Liver (tissue), 3 donors: ENCODE measurements around the gene SNRNP70.

Experiments used
- FOXA1 ChIP-seq: IDR thresholded peaks from 2 replicates; pipeline ENCODE4 v1.6.1; 2016; ENCODE audit warnings: antibody characterized with exemption
- HNF4G ChIP-seq: IDR thresholded peaks from 2 replicates; pipeline ENCODE4 v1.6.1; 2016; ENCODE audit warnings: antibody characterized with exemption
- JUND ChIP-seq, 2 donors: IDR thresholded peaks; 2 replicates each; pipeline ENCODE4 v1.6.1; 2016; ENCODE audit warnings: antibody characterized with exemption in 2 of 2
- MAX ChIP-seq: IDR thresholded peaks from 2 replicates; pipeline ENCODE4 v1.6.1; 2016; ENCODE audit warnings: antibody characterized with exemption
- RAD21 ChIP-seq, 2 donors: IDR thresholded peaks; 2 replicates each; pipeline ENCODE4 v1.6.1; 2016; ENCODE audit warnings: antibody characterized with exemption in 2 of 2, mild to moderate bottlenecking in 2 of 2
- REST ChIP-seq: IDR thresholded peaks from 2 replicates; pipeline ENCODE4 v1.6.1; 2016; ENCODE audit warnings: antibody characterized with exemption, mild to moderate bottlenecking
- RXRA ChIP-seq, 2 donors: IDR thresholded peaks; 2 replicates each; pipeline ENCODE4 v1.6.1; 2017 to 2018; ENCODE audit warnings: antibody characterized with exemption in 2 of 2, mild to moderate bottlenecking in 1 of 2
- SP1 ChIP-seq: IDR thresholded peaks from 2 replicates; pipeline ENCODE4 v1.6.1; 2018; ENCODE audit warnings: antibody characterized with exemption, mild to moderate bottlenecking
- TAF1 ChIP-seq: conservative IDR thresholded peaks from 2 replicates; pipeline ENCODE4 v1.6.1; 2016; ENCODE audit warnings: antibody characterized with exemption, mild to moderate bottlenecking
- YY1 ChIP-seq: IDR thresholded peaks from 2 replicates; pipeline ENCODE4 v1.6.1; 2016; ENCODE audit warnings: antibody characterized with exemption, mild to moderate bottlenecking
- ZBTB33 ChIP-seq: IDR thresholded peaks from 2 replicates; pipeline ENCODE4 v1.6.1; 2016; ENCODE audit warnings: antibody characterized with exemption
- TF ChIP-seq, protein P1 (sequence below): fragments of 150-350 bp; IDR thresholded peaks from 2 replicates; pipeline ENCODE4 v1.5.1; 2017; ENCODE audit warnings: improper control_type of control experiment, low read depth, low read length; ENCODE audit not compliant: missing input control
- TF ChIP-seq, protein P2 (sequence below): IDR thresholded peaks from 2 replicates; pipeline ENCODE4 v1.6.1; 2016; ENCODE audit warnings: antibody characterized with exemption
- donor health status: healthy.
- donor health status: healthy.

DNA sequence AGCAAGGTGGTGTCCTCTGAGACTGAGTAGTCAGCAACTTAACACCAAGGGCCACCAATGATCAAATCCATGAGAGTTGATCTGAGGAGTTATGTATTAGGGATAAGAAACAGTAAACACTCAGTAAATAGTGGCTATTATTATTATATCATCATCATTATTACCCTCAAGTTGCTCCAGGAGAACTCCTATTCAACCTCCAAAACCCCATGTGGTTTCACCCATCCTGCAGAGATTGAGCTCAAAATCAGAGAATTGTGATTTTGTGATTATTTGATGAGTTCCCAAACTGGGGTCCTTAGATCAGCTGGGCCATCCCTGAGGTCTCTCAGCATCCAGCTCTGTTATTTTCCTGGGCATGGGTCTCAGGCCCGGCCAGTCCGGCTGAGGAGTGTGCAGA is 24.3 kb upstream of the SNRNP70 start:
- TF ChIP-seq, protein P1, sequence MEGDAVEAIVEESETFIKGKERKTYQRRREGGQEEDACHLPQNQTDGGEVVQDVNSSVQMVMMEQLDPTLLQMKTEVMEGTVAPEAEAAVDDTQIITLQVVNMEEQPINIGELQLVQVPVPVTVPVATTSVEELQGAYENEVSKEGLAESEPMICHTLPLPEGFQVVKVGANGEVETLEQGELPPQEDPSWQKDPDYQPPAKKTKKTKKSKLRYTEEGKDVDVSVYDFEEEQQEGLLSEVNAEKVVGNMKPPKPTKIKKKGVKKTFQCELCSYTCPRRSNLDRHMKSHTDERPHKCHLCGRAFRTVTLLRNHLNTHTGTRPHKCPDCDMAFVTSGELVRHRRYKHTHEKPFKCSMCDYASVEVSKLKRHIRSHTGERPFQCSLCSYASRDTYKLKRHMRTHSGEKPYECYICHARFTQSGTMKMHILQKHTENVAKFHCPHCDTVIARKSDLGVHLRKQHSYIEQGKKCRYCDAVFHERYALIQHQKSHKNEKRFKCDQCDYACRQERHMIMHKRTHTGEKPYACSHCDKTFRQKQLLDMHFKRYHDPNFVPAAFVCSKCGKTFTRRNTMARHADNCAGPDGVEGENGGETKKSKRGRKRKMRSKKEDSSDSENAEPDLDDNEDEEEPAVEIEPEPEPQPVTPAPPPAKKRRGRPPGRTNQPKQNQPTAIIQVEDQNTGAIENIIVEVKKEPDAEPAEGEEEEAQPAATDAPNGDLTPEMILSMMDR: no peak
- no peak for TF ChIP-seq RAD21 (IDR thresholded peaks at IDR 0.05)
- no peak for TF ChIP-seq RXRA (IDR thresholded peaks at IDR 0.05)
- TF ChIP-seq JUND (IDR thresholded peaks at IDR 0.05): no peak
- TF ChIP-seq REST: no peak
- no peak for TF ChIP-seq MAX
- TF ChIP-seq, protein P2, sequence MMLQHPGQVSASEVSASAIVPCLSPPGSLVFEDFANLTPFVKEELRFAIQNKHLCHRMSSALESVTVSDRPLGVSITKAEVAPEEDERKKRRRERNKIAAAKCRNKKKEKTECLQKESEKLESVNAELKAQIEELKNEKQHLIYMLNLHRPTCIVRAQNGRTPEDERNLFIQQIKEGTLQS: no peak
- no peak for TF ChIP-seq SP1
- no peak for TF ChIP-seq HNF4G
- TF ChIP-seq FOXA1: no peak
- TF ChIP-seq ZBTB33: no peak
- no peak for TF ChIP-seq YY1
- TF ChIP-seq TAF1: no peak
